Trophoblast cell (in vitro differentiated cells and primary cell): Measurements from ENCODE around the gene C2CD2L.

ENCODE experiments used
- DNase-seq, 2 donors: peaks; one replicate each; pipeline ENCODE4 v3.0.0-alpha.2; 2016
- H2AFZ ChIP-seq: 2 replicates; pipeline ENCODE4 v1.6.1; 2013; ENCODE audit warnings: low read length, moderate library complexity, mild to moderate bottlenecking; ENCODE audit not compliant: insufficient read depth, poor library complexity
- H2AK5ac ChIP-seq: 2 replicates; pipeline ENCODE4 v1.6.1; 2013; ENCODE audit warnings: mild to moderate bottlenecking, low read length
- H2BK120ac ChIP-seq: 2 replicates; pipeline ENCODE4 v1.6.1; 2013; ENCODE audit warnings: low read length, mild to moderate bottlenecking, moderate library complexity; ENCODE audit not compliant: insufficient read depth, poor library complexity
- H2BK12ac ChIP-seq: 2 replicates; pipeline ENCODE4 v1.6.1; 2013; ENCODE audit warnings: mild to moderate bottlenecking, low read length, moderate library complexity
- H2BK5ac ChIP-seq: 2 replicates; pipeline ENCODE4 v1.6.1; 2013; ENCODE audit warnings: low read length, low read depth, moderate library complexity, mild to moderate bottlenecking; ENCODE audit not compliant: poor library complexity
- H3K14ac ChIP-seq: 2 replicates; pipeline ENCODE4 v1.6.1; 2013; ENCODE audit warnings: mild to moderate bottlenecking, low read length
- H3K18ac ChIP-seq: 2 replicates; pipeline ENCODE4 v1.6.1; 2013; ENCODE audit warnings: mild to moderate bottlenecking, low read length
- H3K23ac ChIP-seq: 2 replicates; pipeline ENCODE4 v1.6.1; 2013; ENCODE audit warnings: low read length
- H3K27ac ChIP-seq: 2 replicates; pipeline ENCODE4 v1.5.1; 2013; ENCODE audit warnings: low read depth, mild to moderate bottlenecking, inconsistent platforms, low read length, moderate library complexity
- H3K27me3 ChIP-seq: 2 replicates; pipeline ENCODE4 v1.6.1; 2013; ENCODE audit warnings: inconsistent platforms, mild to moderate bottlenecking, low read length, moderate library complexity; ENCODE audit not compliant: insufficient read depth
- H3K36me3 ChIP-seq, 2 experiments: 1 replicate in 1 of 2; 2 replicates in 1 of 2; pipeline ENCODE4 v1.6.1; 2013; ENCODE audit warnings: low read length in 2 of 2, mild to moderate bottlenecking in 2 of 2, moderate library complexity in 1 of 2; ENCODE audit not compliant: insufficient read depth in 2 of 2, control insufficient read depth in 1 of 2
- H3K4ac ChIP-seq: 2 replicates; pipeline ENCODE4 v1.6.1; 2013; ENCODE audit warnings: low read depth, mild to moderate bottlenecking, low read length, moderate library complexity
- H3K4me1 ChIP-seq, 2 experiments: 1 replicate in 1 of 2; 2 replicates in 1 of 2; pipeline ENCODE4 v1.6.1; 2013; ENCODE audit warnings: low read length in 2 of 2, mild to moderate bottlenecking in 2 of 2, moderate library complexity in 1 of 2; ENCODE audit not compliant: insufficient read depth in 2 of 2, control insufficient read depth in 1 of 2
- H3K4me2 ChIP-seq: 2 replicates; pipeline ENCODE4 v1.6.1; 2013; ENCODE audit warnings: inconsistent platforms, mild to moderate bottlenecking, low read length, moderate library complexity
- H3K4me3 ChIP-seq: 2 replicates; pipeline ENCODE4 v1.5.1; 2013; ENCODE audit warnings: mild to moderate bottlenecking, low read depth, low read length, inconsistent platforms
- H3K79me1 ChIP-seq: one replicate; pipeline ENCODE4 v1.6.1; 2013; ENCODE audit warnings: low read length
- H3K79me2 ChIP-seq: 2 replicates; pipeline ENCODE4 v1.6.1; 2013; ENCODE audit warnings: low read length, mild to moderate bottlenecking; ENCODE audit not compliant: control insufficient read depth, insufficient read depth, poor library complexity
- H3K9ac ChIP-seq: 2 replicates; pipeline ENCODE4 v1.6.1; 2013; ENCODE audit warnings: mild to moderate bottlenecking, low read length
- H3K9me3 ChIP-seq: 2 replicates; pipeline ENCODE4 v1.6.1; 2013; ENCODE audit warnings: low read depth, mild to moderate bottlenecking, control low read depth, inconsistent platforms, low read length; ENCODE audit not compliant: insufficient read depth
- H4K12ac ChIP-seq: 2 replicates; pipeline ENCODE4 v1.6.1; 2013; ENCODE audit warnings: low read depth, mild to moderate bottlenecking, low read length, moderate library complexity
- H4K8ac ChIP-seq: 2 replicates; pipeline ENCODE4 v1.6.1; 2013; ENCODE audit warnings: low read depth, mild to moderate bottlenecking, low read length, moderate library complexity
- H4K91ac ChIP-seq: one replicate; pipeline ENCODE4 v1.6.1; 2013; ENCODE audit warnings: low read depth, mild to moderate bottlenecking, low read length, moderate library complexity
- WGBS: extraction: QIAGEN DNeasy Blood & Tissue Kit; methylation state at CpG from one replicate; pipeline ENCODE4 v1.1.7; 2013; ENCODE audit warnings: missing lambda C conversion rate; ENCODE audit not compliant: insufficient read length, insufficient coverage; ENCODE audit errors: extremely low coverage; 5-methylcytosine and 5-hydroxymethylcytosine counted together

Gene C2CD2L

DNA sequence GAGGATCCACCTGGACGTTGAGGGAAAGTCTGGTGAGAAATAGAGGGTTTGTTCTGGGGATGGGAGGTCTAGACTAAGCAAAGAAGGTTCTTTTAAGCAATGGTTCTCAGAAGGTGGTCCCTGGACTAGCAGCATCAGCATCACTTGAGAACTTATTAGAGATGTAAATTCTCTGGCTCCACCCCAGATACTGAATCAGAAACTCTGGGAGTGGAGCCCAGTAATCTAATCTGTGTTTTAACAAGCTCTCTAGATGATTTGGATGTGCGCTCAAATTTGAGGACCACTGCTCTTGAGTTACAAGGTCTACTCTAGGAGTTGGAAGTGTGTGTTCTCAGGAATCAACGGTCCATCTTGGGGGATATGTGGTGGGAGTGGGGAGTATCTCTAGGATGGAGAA lies 38.4 kb downstream of the C2CD2L start:
- peaks cover 10 to 15% of the 10 kb centered on the region in 2 experiments for H3K4me1 ChIP-seq
- no peak for DNase-seq
- H2AFZ ChIP-seq: no peak overlapping the region
- H3K18ac ChIP-seq: no peak overlapping the region
- H2BK5ac ChIP-seq: no peak overlapping the region
- no peak overlapping the region for H3K9ac ChIP-seq
- no peak overlapping the region for H3K23ac ChIP-seq
- H3K79me2 ChIP-seq: no peaks in the 10 kb centered on the region
- no peak overlapping the region for H4K91ac ChIP-seq
- H3K4me3 ChIP-seq: no peak overlapping the region
- no peak overlapping the region for H2AK5ac ChIP-seq
- H2BK120ac ChIP-seq: no peak overlapping the region
- no peak overlapping the region for H3K4ac ChIP-seq
- H3K36me3 ChIP-seq: no peaks in the 10 kb centered on the region
- no peak overlapping the region for H4K8ac ChIP-seq
- WGBS: no CpG with 5 or more reads among the region's 3 CpGs
- peaks cover 3% of the 10 kb centered on the region for H3K9me3 ChIP-seq
- H4K12ac ChIP-seq: no peak overlapping the region
- peaks cover 31% of the 10 kb centered on the region for H3K27me3 ChIP-seq
- no peak overlapping the region for H3K27ac ChIP-seq
- no peak overlapping the region for H3K4me2 ChIP-seq
- no peaks in the 10 kb centered on the region for H3K79me1 ChIP-seq
- no peak overlapping the region for H2BK12ac ChIP-seq
- no peak overlapping the region for H3K14ac ChIP-seq

DNA sequence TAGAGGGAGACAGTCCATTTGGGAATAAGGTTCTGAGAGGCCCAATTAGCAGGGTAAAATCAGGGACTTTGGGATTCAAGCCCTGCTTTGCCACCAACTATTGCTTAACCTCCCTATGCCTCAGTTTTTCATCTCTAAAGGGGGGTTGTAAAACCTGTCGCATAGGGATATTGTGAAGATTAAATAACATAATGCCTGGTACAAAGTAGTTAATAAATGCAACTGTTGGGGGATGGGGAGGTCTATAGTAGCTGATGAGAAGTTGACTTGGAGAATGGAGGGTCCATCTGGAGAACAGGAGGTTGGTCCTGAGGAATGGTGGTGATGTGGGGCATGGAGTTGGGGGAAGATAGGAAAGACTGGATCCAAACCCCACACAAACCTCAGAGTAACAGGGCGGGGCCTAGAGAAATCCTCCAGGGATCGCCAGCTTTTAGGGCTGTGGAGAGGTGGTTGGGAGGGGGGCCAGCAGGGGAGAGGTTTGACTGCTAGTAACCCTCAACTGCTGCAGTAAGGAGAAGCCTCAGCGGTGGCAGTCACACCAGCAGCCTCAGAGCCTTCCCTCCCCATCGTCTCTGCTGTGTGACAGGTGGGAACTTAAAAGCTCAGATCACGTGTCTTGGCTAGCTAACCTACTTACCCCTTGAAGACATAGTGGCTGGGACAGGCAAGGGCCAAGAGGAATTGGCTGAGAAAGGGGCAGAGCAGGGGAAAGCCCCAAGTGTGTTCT lies 40.6 kb downstream of the C2CD2L start:
- no CpG with 5 or more reads among the region's 6 CpGs for WGBS
- Histone ChIP-seq H4K8ac (no peak overlapping the region), H3K4me2 (no peak overlapping the region), H3K27me3 (peaks cover 36% of the 10 kb centered on the region), H3K36me3 (no peaks in the 10 kb centered on the region), H3K79me2 (no peaks in the 10 kb centered on the region), H3K79me1 (no peaks in the 10 kb centered on the region), H3K18ac (no peak overlapping the region), H2AFZ (no peak overlapping the region), H3K9me3 (peaks cover 3% of the 10 kb centered on the region), H3K23ac (no peak overlapping the region), H4K12ac (no peak overlapping the region), H2BK120ac (no peak overlapping the region), H3K4me1 (peaks cover 10 to 15% of the 10 kb centered on the region in 2 experiments), H4K91ac (no peak overlapping the region), H2BK12ac (no peak overlapping the region), H3K4me3 (no peak overlapping the region), H3K14ac (no peak overlapping the region), H2BK5ac (no peak overlapping the region), H3K9ac (no peak overlapping the region), H3K27ac (no peak overlapping the region), H2AK5ac (no peak overlapping the region), H3K4ac (no peak overlapping the region)
- DNase-seq: no peak

DNA sequence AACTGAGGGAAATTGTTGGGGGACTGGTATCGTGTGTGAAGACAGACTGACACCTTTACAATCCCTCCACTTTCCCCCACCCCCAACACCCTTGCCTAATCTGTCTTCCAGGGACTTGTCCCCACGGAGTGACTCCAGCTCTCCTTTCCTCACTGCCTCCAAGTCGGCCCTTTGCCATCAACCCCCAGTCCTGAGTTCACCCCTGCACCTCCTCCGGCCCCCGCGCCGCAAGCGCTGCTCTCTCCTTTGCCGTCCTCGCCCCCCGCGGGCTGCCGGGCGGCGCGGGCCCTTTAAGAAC lies 41.5 kb downstream of the C2CD2L start:
- Histone ChIP-seq H2AFZ (peak overlapping the region; percentile 56), H3K27me3 (peaks cover 36% of the 10 kb centered on the region), H4K12ac (no peak overlapping the region), H2BK120ac (no peak overlapping the region), H4K91ac (no peak overlapping the region), H3K23ac (no peak overlapping the region), H3K4me2 (peak overlapping the region; percentile 77), H4K8ac (no peak overlapping the region), H3K36me3 (no peaks in the 10 kb centered on the region), H3K9ac (no peak overlapping the region), H3K79me1 (no peaks in the 10 kb centered on the region), H3K4me1 (peaks cover 10 to 15% of the 10 kb centered on the region in 2 experiments), H2BK5ac (no peak overlapping the region), H3K9me3 (peaks cover 3% of the 10 kb centered on the region), H3K27ac (no peak overlapping the region), H3K4ac (no peak overlapping the region), H2AK5ac (no peak overlapping the region), H3K4me3 (peak overlapping the region; percentile 65), H3K79me2 (no peaks in the 10 kb centered on the region), H3K14ac (no peak overlapping the region), H3K18ac (no peak overlapping the region), H2BK12ac (no peak overlapping the region)
- DNase-seq: no peak
- no CpG with 5 or more reads among the region's 16 CpGs for WGBS

DNA sequence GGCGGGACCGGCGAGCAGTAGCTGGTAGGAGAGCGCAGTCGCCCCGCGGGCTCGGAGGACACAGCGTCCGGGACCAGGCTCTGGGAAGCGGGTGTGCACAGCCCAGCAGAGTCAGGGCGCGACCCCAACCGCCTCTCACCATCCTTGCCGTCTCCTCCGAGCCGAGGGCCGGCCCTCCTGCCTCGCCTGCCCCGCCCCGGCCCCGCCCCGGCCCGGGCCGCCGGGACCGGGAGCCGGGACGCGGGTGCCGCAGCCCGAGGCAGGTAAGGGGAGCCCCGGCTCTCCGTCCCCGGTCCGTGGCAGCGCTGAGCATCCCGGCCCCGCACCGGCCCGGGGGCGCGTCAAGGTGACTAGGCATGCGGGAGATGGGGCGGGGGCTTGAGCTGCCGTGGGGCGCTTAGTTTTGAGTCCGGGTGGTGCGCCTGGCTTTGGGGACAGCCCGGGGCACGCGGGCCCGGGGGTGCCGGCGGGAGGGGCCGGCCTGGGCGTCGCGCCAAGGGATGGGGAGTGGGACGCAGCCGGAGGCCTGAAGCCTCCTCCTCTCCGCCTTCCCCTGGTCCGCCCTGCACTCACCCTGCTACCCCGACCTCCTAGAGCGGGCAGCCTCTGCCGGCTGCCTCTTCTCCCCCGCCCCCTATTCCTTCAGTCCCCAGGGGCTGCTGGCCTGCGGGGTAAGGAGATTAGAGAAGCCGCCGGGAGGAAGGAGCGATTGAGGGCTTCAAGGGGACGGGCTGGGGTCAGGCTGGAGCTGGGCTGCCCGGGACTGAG lies 42.1 kb downstream of the C2CD2L start, which contains the start of gene ABCG4:
TSS of gene ABCG4 (plus strand) at position 35 of the 768 bp plus-strand sequence. CDS start 914 bp downstream, outside the sequence.
- H3K4me3 ChIP-seq: peak within 1 kb of the TSS; percentile 65
- H3K23ac ChIP-seq: no peak within 1 kb of the TSS
- peaks cover 10 to 15% of the 10 kb centered on the region in 2 experiments for H3K4me1 ChIP-seq
- H3K79me2 ChIP-seq: no peaks in the 10 kb centered on the region
- no CpG with 5 or more reads among the region's 73 CpGs for WGBS
- H2BK12ac ChIP-seq: no peak within 1 kb of the TSS
- H3K36me3 ChIP-seq: no peaks in the 10 kb centered on the region
- no peak within 1 kb of the TSS for H2AK5ac ChIP-seq
- peaks cover 3% of the 10 kb centered on the region for H3K9me3 ChIP-seq
- H3K4ac ChIP-seq: no peak within 1 kb of the TSS
- no peak within 1 kb of the TSS for H3K9ac ChIP-seq
- no peak within 1 kb of the TSS for H2BK120ac ChIP-seq
- no peak within 1 kb of the TSS for H4K8ac ChIP-seq
- no peak within 1 kb of the TSS for H3K14ac ChIP-seq
- H2BK5ac ChIP-seq: no peak within 1 kb of the TSS
- peaks cover 36% of the 10 kb centered on the region for H3K27me3 ChIP-seq
- peak within 1 kb of the TSS; percentile 77 for H3K4me2 ChIP-seq
- peak within 1 kb of the TSS; percentile 56 for H2AFZ ChIP-seq
- no peaks in the 10 kb centered on the region for H3K79me1 ChIP-seq
- H4K91ac ChIP-seq: no peak within 1 kb of the TSS
- no peak within 1 kb of the TSS for H4K12ac ChIP-seq
- DNase-seq: peak in 1 of 2 donors; percentile 14
- H3K18ac ChIP-seq: no peak within 1 kb of the TSS
- H3K27ac ChIP-seq: no peak within 1 kb of the TSS
